ENCODE data around the gene SRRM3.

Gene SRRM3

GRCh38 chr7:76308874-76309273, 107.2 kb downstream of the SRRM3 start:
- in situ Hi-C loops (cut with HindIII; ENCODE audit: low sequenced_read_pairs), result loop anchor here (5.0 to 10.0 kb wide), 2 partner anchors 67 to 116 kb away; partner anchors contain the start of gene ZP3

- in situ Hi-C loops (cut with HindIII; ENCODE audit: low sequenced_read_pairs), result loop anchor here (5.0 to 10.0 kb wide), 3 partner anchors 67 to 115 kb away; partner anchors contain the start of genes SRRM3 and ZP3
These were observed 107.8 kb downstream of the SRRM3 start for GRCh38 chr7:76309341-76310101.

GRCh38 chr7:76310102-76310957, 108.6 kb downstream of the SRRM3 start:
- in situ Hi-C loops (cut with HindIII; ENCODE audit: low sequenced_read_pairs), result loop anchor here (10.0 kb wide), 1 partner anchor 106 kb away; the partner anchor contains the start of gene SRRM3

- in situ Hi-C loops (cut with HindIII; ENCODE audit: low sequenced_read_pairs), result loop anchor here (10.0 kb wide), 1 partner anchor 107 kb away; the partner anchor contains the start of gene SRRM3
These were observed 110.1 kb downstream of the SRRM3 start for GRCh38 chr7:76311838-76312237.

GRCh38 chr7:76314042-76314721, 112.5 kb downstream of the SRRM3 start:
- in situ Hi-C loops (cut with HindIII; ENCODE audit: low sequenced_read_pairs), result loop anchor here (10.0 kb wide), 1 partner anchor 109 kb away; the partner anchor contains the start of gene SRRM3

GRCh38 chr7:76314740-76315139, 113.0 kb downstream of the SRRM3 start:
- in situ Hi-C loops (cut with HindIII; ENCODE audit: low sequenced_read_pairs), result loop anchor here (10.0 kb wide), 1 partner anchor 110 kb away; the partner anchor contains the start of gene SRRM3

GRCh38 chr7:76315364-76315763, 113.7 kb downstream of the SRRM3 start:
- in situ Hi-C loops (cut with HindIII; ENCODE audit: low sequenced_read_pairs), result loop anchor here (10.0 kb wide), 1 partner anchor 111 kb away; the partner anchor contains the start of gene SRRM3

GRCh38 chr7:76316984-76317781, 115.5 kb downstream of the SRRM3 start:
- in situ Hi-C loops (cut with HindIII; ENCODE audit: low sequenced_read_pairs), result loop anchor here (10.0 kb wide), 1 partner anchor 112 kb away; the partner anchor contains the start of gene SRRM3

GRCh38 chr7:76317782-76318487, 116.2 kb downstream of the SRRM3 start:
- in situ Hi-C loops (cut with HindIII; ENCODE audit: low sequenced_read_pairs), result loop anchor here (10.0 kb wide), 1 partner anchor 113 kb away; the partner anchor contains the start of gene SRRM3

GRCh38 chr7:76318488-76319353, 117.0 kb downstream of the SRRM3 start:
- in situ Hi-C loops (cut with HindIII; ENCODE audit: low sequenced_read_pairs), result loop anchor here (10.0 kb wide), 1 partner anchor 114 kb away; the partner anchor contains the start of gene SRRM3

GRCh38 chr7:76325092-76325491, 123.4 kb downstream of the SRRM3 start:
- in situ Hi-C loops (cut with HindIII; ENCODE audit: low sequenced_read_pairs), result no loop called here

- in situ Hi-C loops (cut with HindIII; ENCODE audit: low sequenced_read_pairs), result no loop called here
These were observed 124.1 kb downstream of the SRRM3 start for GRCh38 chr7:76325811-76326210.

- in situ Hi-C loops (cut with HindIII; ENCODE audit: low sequenced_read_pairs), result no loop called here
These were observed 125.0 kb downstream of the SRRM3 start for GRCh38 chr7:76326646-76327233.

GRCh38 chr7:76327610-76328009, 125.9 kb downstream of the SRRM3 start:
- in situ Hi-C loops (cut with HindIII; ENCODE audit: low sequenced_read_pairs), result no loop called here

- in situ Hi-C loops (cut with HindIII; ENCODE audit: low sequenced_read_pairs), result no loop called here
These were observed 126.7 kb downstream of the SRRM3 start for GRCh38 chr7:76328389-76328788.

GRCh38 chr7:76329479-76329878, 127.8 kb downstream of the SRRM3 start:
- in situ Hi-C loops (cut with HindIII; ENCODE audit: low sequenced_read_pairs), result no loop called here

- in situ Hi-C loops (cut with HindIII; ENCODE audit: low sequenced_read_pairs), result no loop called here
These were observed 128.6 kb downstream of the SRRM3 start for GRCh38 chr7:76330261-76330660.

- in situ Hi-C loops (cut with HindIII; ENCODE audit: low sequenced_read_pairs), result no loop called here
These were observed 129.0 kb downstream of the SRRM3 start for GRCh38 chr7:76330673-76331072.
